ENCODE data around the gene INTS4. TPM values are rescaled to one million over a fixed set of nuclear protein-coding genes. Genes with fewer than 3 reads are reported as not detected.
"Not testable (repeated sequence)": the region's sequence is repeated elsewhere in the genome, so short reads cannot be mapped to it uniquely, and the experiment has no call there.

Gene INTS4
- total and polyA plus RNA-seq, 11 donors: 9.5 to 23.9 (median 15.1) TPM

DNA sequence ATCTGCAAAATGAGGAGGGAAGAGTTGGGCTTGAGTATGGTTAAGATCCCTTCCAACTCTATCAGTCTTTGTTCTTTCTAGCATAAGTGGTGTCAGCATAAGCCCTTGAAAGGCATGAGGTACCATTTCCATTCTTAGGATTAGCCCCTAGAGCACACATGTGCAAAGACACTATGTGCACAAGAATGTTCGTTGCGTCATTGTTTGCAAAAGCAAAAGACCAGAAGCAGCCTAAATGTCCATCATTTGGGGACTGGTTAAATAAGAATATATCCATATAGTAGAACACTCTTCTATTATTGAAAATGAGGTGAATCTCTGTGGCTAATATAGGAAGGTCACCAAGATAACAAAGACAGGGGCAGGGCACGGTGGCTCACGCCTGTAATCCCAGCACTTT lies 38.6 kb upstream of the INTS4 start:
- Histone ChIP-seq H3K27me3 (no peaks in the 10 kb centered on the region), H3K9me3 (no peaks in the 10 kb centered on the region), H3K4me3 (no peak overlapping the region), H3K4me1 (peaks cover 0 to 10% (median 6%) of the 10 kb centered on the region in 12 donors), H3K36me3 (no peaks in the 10 kb centered on the region), H3K27ac (no peak overlapping the region)
- TF ChIP-seq, protein P1, sequence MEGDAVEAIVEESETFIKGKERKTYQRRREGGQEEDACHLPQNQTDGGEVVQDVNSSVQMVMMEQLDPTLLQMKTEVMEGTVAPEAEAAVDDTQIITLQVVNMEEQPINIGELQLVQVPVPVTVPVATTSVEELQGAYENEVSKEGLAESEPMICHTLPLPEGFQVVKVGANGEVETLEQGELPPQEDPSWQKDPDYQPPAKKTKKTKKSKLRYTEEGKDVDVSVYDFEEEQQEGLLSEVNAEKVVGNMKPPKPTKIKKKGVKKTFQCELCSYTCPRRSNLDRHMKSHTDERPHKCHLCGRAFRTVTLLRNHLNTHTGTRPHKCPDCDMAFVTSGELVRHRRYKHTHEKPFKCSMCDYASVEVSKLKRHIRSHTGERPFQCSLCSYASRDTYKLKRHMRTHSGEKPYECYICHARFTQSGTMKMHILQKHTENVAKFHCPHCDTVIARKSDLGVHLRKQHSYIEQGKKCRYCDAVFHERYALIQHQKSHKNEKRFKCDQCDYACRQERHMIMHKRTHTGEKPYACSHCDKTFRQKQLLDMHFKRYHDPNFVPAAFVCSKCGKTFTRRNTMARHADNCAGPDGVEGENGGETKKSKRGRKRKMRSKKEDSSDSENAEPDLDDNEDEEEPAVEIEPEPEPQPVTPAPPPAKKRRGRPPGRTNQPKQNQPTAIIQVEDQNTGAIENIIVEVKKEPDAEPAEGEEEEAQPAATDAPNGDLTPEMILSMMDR (IDR thresholded peaks at IDR 0.05): no peak
- no peak for TF ChIP-seq POLR2A (IDR thresholded peaks at IDR 0.05)
- WGBS, 4 donors: 45 to 95% (median 61%) methylated on average over 4 of the region's 4 CpGs
- intact Hi-C loops (cut with DNase I): no loop called here
- DNase-seq: no peak
- no peak for ATAC-seq

DNA sequence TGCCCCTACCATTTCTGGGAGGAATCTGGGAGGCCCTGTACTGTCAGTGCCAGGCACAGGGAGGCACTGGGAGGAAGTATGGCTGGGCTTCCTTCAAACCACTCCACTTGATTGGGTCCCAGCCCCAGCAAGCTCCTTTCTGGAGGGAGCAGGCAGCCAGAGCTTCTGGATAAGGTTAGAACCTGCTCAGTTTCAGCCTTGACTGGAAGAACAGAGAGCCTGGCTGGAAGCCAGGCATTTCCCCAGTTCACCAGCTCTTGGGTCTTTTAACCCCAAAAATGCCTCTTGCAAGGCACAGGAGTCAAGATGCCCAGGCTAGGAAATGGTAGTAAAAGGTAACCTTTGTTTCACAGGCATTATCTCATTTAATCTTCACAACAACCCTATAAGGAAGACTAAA lies 37.6 kb upstream of the INTS4 start:
- peaks cover 0 to 10% (median 6%) of the 10 kb centered on the region in 12 donors for H3K4me1 ChIP-seq
- no peaks in the 10 kb centered on the region for H3K36me3 ChIP-seq
- no peak overlapping the region for H3K4me3 ChIP-seq
- no peaks in the 10 kb centered on the region for H3K27me3 ChIP-seq
- intact Hi-C loops (cut with DNase I): no loop called here
- ATAC-seq: no peak
- no peaks in the 10 kb centered on the region for H3K9me3 ChIP-seq
- DNase-seq: no peak
- no peak for TF ChIP-seq POLR2A (IDR thresholded peaks at IDR 0.05)
- TF ChIP-seq, protein P1 (IDR thresholded peaks at IDR 0.05): no peak
- H3K27ac ChIP-seq: no peak overlapping the region

DNA sequence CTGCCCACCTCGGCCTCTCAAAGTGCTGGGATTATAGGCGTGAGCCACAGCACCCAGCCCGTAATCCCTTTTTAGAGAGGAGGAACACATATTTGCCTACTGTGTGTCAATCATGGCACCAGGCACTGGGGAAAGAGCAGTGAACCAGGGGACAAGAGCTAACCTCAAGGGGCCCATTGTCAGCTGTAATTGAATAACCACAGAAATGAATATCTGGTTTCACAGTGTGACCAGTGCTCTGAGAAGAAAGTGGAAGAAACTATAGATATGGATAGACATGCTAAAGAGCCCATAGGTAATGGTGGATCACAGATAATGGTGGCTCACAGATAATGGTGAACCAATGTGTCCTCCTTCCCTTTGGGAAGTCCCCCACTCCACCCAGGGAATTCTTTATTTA lies 37.2 kb upstream of the INTS4 start:
- Histone ChIP-seq H3K4me1 (peaks cover 0 to 10% (median 6%) of the 10 kb centered on the region in 12 donors), H3K27ac (no peak overlapping the region), H3K27me3 (no peaks in the 10 kb centered on the region), H3K9me3 (no peaks in the 10 kb centered on the region), H3K36me3 (no peaks in the 10 kb centered on the region), H3K4me3 (no peak overlapping the region)
- 90 to 99% (median 95%) methylated on average over 3 of the region's 3 CpGs for WGBS, 4 donors
- no peak for DNase-seq
- no peak for ATAC-seq
- intact Hi-C loops (cut with DNase I): no loop called here
- TF ChIP-seq POLR2A (IDR thresholded peaks at IDR 0.05): no peak
- TF ChIP-seq, protein P1 (IDR thresholded peaks at IDR 0.05): no peak

DNA sequence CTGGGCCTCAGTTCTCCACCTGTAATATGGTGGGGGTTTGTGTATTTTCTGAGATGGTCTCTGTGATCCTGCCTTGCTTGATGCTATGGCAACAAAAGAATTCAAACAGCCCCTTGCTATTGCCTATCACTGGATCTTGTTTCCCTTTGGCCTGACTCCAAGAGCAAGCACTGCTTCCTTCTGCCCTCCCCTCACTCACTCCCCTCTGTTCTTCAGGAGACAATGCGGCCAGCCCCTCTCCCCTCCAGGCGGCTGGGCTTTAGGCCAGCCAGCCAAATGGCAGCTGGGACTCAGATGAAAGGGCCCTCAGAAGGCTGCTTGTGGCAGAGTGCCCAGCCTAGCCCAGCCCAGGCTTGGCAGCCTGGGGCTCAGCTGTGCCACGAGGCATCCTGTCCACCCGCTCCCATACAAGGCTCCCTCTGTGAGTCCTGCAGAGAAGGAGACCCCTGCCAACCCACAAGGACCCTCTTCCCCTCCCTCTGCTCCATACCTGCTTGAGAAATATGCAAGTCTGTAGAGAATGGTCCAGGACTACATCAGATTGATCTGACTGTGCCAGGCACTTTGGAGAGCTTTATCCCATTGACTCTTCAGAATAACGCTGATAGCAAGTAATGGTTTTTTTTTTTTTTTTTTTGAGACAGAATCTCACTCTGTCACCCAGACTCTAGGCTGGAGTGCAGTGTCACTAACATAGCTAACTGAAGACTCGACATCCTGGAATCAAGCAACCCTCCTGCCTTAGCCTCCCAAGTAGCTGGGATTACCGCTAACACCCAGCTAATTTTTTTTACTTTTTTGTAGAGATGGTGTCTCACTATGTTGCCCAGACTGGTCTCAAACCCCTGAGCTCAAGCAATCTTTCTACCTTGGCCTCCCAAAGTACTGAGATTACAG lies 36.2 kb upstream of the INTS4 start:
- Histone ChIP-seq H3K4me3 (no peak overlapping the region), H3K27ac (no peak overlapping the region), H3K27me3 (no peaks in the 10 kb centered on the region), H3K4me1 (peaks cover 0 to 10% (median 6%) of the 10 kb centered on the region in 12 donors), H3K9me3 (no peaks in the 10 kb centered on the region), H3K36me3 (no peaks in the 10 kb centered on the region)
- TF ChIP-seq, protein P1 (IDR thresholded peaks at IDR 0.05): no peak
- no peak for TF ChIP-seq POLR2A (IDR thresholded peaks at IDR 0.05)
- 22 to 29% (median 23%) methylated on average over 7 of the region's 7 CpGs for WGBS, 4 donors
- ATAC-seq (peak; percentile 94 to 96 (median 95)), DNase-seq (peak; percentile 58 to 80 (median 69))
- intact Hi-C loops (cut with DNase I): no loop called here

DNA sequence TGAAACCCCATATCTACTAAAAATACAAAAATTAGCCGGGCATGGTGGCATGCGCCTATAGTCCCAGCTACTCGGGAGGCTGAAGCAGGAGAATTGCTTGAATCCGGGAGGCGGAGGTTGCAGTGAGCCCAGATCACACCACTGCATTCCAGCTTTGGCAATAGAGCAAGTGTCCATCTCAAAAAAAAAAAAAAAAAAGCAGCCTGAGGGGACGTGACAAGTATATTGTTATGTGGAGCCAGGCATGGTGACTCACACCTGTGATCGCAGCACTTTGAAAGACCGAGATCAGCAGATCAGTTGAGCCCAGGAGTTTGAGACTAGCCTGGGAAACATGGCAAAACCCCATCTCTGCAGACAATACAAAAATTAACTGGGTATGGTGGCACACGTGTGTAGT lies 34.0 kb upstream of the INTS4 start:
- H3K27me3 ChIP-seq; ATAC-seq; H3K27ac ChIP-seq; H3K9me3 ChIP-seq; H3K4me3 ChIP-seq; intact Hi-C loops (cut with DNase I); H3K36me3 ChIP-seq; DNase-seq: not testable (repeated sequence)
- WGBS, 4 donors: 89 to 94% (median 93%) methylated on average over 9 of the region's 9 CpGs
- H3K4me1 ChIP-seq: peaks cover 0 to 11% (median 6%) of the 10 kb centered on the region in 12 donors

Measured in heart left ventricle (tissue), 16 donors.